DOHH2 (cell line): ENCODE results near the gene VAV2.

ENCODE experiments used
- H3F3A ChIP-seq: fragments of 200-600 bp; sonication (generic), shearing (Covaris generic); 2 replicates; pipeline ENCODE4 v1.6.0; 2016; ENCODE audit warnings: antibody characterized with exemption, mild to moderate bottlenecking; ENCODE audit not compliant: control insufficient read depth, insufficient read depth
- H3K27ac ChIP-seq: fragments of 200-600 bp; sonication (generic); 2 replicates; pipeline ENCODE4 v1.5.1; 2014; ENCODE audit warnings: low read depth, mild to moderate bottlenecking, low read length, moderate library complexity
- H3K27me3 ChIP-seq: fragments of 200-600 bp; sonication (generic); 2 replicates; pipeline ENCODE4 v1.6.1; 2014; ENCODE audit warnings: mild to moderate bottlenecking, low read length, mixed read lengths; ENCODE audit not compliant: control insufficient read depth
- H3K36me3 ChIP-seq: fragments of 200-600 bp; sonication (generic); 2 replicates; pipeline ENCODE4 v1.6.1; 2014; ENCODE audit warnings: mild to moderate bottlenecking, low read length, moderate library complexity, mixed read lengths; ENCODE audit not compliant: control insufficient read depth
- H3K4me1 ChIP-seq: fragments of 200-600 bp; sonication (generic); 2 replicates; pipeline ENCODE4 v1.6.1; 2014; ENCODE audit warnings: mild to moderate bottlenecking, low read length, mixed read lengths; ENCODE audit not compliant: control insufficient read depth
- H3K4me2 ChIP-seq: fragments of 200-600 bp; sonication (generic); 2 replicates; pipeline ENCODE4 v1.6.0; 2014; ENCODE audit warnings: mild to moderate bottlenecking, low read length, moderate library complexity
- H3K4me3 ChIP-seq: fragments of 200-600 bp; sonication (generic); 2 replicates; pipeline ENCODE4 v1.5.1; 2014; ENCODE audit warnings: mild to moderate bottlenecking, low read length, mixed read lengths
- H3K79me2 ChIP-seq: fragments of 200-600 bp; sonication (generic); 2 replicates; pipeline ENCODE4 v1.6.1; 2014; ENCODE audit warnings: mild to moderate bottlenecking, low read length, mixed read lengths; ENCODE audit not compliant: control insufficient read depth
- H3K9me2 ChIP-seq: fragments of 200-600 bp; sonication (generic); replicated peaks from 2 replicates; pipeline ENCODE4 v1.6.1; 2014; ENCODE audit warnings: mild to moderate bottlenecking, low read length, mixed read lengths; ENCODE audit not compliant: control insufficient read depth
- H3K9me3 ChIP-seq: fragments of 200-600 bp; sonication (generic); 2 replicates; pipeline ENCODE4 v1.6.1; 2014; ENCODE audit warnings: antibody characterized with exemption, low read length, mixed read lengths; ENCODE audit not compliant: control insufficient read depth, insufficient read depth
- H4K20me1 ChIP-seq: fragments of 200-600 bp; sonication (generic); 2 replicates; pipeline ENCODE4 v1.6.0; 2014; ENCODE audit warnings: low read depth, mild to moderate bottlenecking, antibody characterized with exemption, low read length, moderate library complexity; ENCODE audit not compliant: control insufficient read depth, insufficient read depth
- CTCF ChIP-seq: fragments of 200-600 bp; sonication (generic); IDR thresholded peaks from one replicate; pipeline ENCODE4 v1.5.1; 2014; ENCODE audit warnings: antibody characterized with exemption, mild to moderate bottlenecking, low read depth, low read length; ENCODE audit not compliant: poor library complexity, severe bottlenecking
- EZH2phosphoT487 ChIP-seq: fragments of 200-600 bp; sonication (generic); IDR thresholded peaks from 2 replicates; pipeline ENCODE4 v1.6.1; 2017; ENCODE audit warnings: borderline replicate concordance, mild to moderate bottlenecking, antibody characterized with exemption, low read length, moderate library complexity, mixed read lengths

The VAV2 gene

GRCh38 chr9:134040176-134040565 lies 48.0 kb upstream of the VAV2 start:
- no peaks in the 10 kb centered on the region for H3K9me3 ChIP-seq
- no peaks in the 10 kb centered on the region for H4K20me1 ChIP-seq
- no peaks in the 10 kb centered on the region for H3K9me2 ChIP-seq
- H3K27ac ChIP-seq = no peak overlapping the region
- H3K4me2 ChIP-seq = no peak overlapping the region
- no peaks in the 10 kb centered on the region for H3K4me1 ChIP-seq
- TF ChIP-seq CTCF = no peak
- no peak for TF ChIP-seq EZH2phosphoT487
- H3K27me3 ChIP-seq = no peaks in the 10 kb centered on the region
- peaks cover 46% of the 10 kb centered on the region for H3K36me3 ChIP-seq
- no peak overlapping the region for H3K4me3 ChIP-seq
- no peaks in the 10 kb centered on the region for H3F3A ChIP-seq
- no peaks in the 10 kb centered on the region for H3K79me2 ChIP-seq

- H3K4me1 ChIP-seq = no peaks in the 10 kb centered on the region
- H3K36me3 ChIP-seq = peaks cover 46% of the 10 kb centered on the region
- H3K27me3 ChIP-seq = no peaks in the 10 kb centered on the region
- H3K9me2 ChIP-seq = no peaks in the 10 kb centered on the region
- no peaks in the 10 kb centered on the region for H3K79me2 ChIP-seq
- no peaks in the 10 kb centered on the region for H3K9me3 ChIP-seq
- no peak overlapping the region for H3K4me2 ChIP-seq
- no peak overlapping the region for H3K4me3 ChIP-seq
- H3F3A ChIP-seq = no peaks in the 10 kb centered on the region
- no peak for TF ChIP-seq EZH2phosphoT487
- no peak for TF ChIP-seq CTCF
- H4K20me1 ChIP-seq = no peaks in the 10 kb centered on the region
- no peak overlapping the region for H3K27ac ChIP-seq
These were observed 47.5 kb upstream of the VAV2 start for GRCh38 chr9:134039386-134040175.

GRCh38 chr9:134037641-134038040 lies 45.5 kb upstream of the VAV2 start:
- H3K36me3 ChIP-seq = peaks cover 56% of the 10 kb centered on the region
- TF ChIP-seq EZH2phosphoT487 (no peak), CTCF (no peak)

More at GRCh38 chr9:134037641-134038040, 45.5 kb upstream of the VAV2 start:
- Histone ChIP-seq H4K20me1 (no peaks in the 10 kb centered on the region), H3K9me2 (no peaks in the 10 kb centered on the region), H3K27me3 (no peaks in the 10 kb centered on the region), H3K4me2 (no peak overlapping the region), H3K27ac (no peak overlapping the region), H3K4me1 (no peaks in the 10 kb centered on the region), H3F3A (no peaks in the 10 kb centered on the region), H3K9me3 (no peaks in the 10 kb centered on the region), H3K79me2 (no peaks in the 10 kb centered on the region), H3K4me3 (no peak overlapping the region)
